Coronary artery (tissue), 2 donors: ENCODE results near the gene CCDC187.

Experiments
- DNase-seq: peaks from one replicate; pipeline ENCODE4 v3.0.0-alpha.2; 2017; ENCODE audit warnings: low spot score
- H3K27ac ChIP-seq, 2 donors: fragments of 200-600 bp; sonication (generic); one replicate each; pipeline ENCODE4 v1.5.1; 2016 to 2019
- H3K4me3 ChIP-seq: fragments of 200-600 bp; sonication (generic); 2 replicates; pipeline ENCODE4 v1.5.1; 2016; ENCODE audit warnings: mild to moderate bottlenecking, moderate library complexity
- TF ChIP-seq, protein P1 (sequence below): fragments of 200-600 bp; sonication (generic); IDR thresholded peaks from one replicate; pipeline ENCODE4 v1.5.1; 2019; ENCODE audit warnings: antibody characterized with exemption

Gene CCDC187

DNA sequence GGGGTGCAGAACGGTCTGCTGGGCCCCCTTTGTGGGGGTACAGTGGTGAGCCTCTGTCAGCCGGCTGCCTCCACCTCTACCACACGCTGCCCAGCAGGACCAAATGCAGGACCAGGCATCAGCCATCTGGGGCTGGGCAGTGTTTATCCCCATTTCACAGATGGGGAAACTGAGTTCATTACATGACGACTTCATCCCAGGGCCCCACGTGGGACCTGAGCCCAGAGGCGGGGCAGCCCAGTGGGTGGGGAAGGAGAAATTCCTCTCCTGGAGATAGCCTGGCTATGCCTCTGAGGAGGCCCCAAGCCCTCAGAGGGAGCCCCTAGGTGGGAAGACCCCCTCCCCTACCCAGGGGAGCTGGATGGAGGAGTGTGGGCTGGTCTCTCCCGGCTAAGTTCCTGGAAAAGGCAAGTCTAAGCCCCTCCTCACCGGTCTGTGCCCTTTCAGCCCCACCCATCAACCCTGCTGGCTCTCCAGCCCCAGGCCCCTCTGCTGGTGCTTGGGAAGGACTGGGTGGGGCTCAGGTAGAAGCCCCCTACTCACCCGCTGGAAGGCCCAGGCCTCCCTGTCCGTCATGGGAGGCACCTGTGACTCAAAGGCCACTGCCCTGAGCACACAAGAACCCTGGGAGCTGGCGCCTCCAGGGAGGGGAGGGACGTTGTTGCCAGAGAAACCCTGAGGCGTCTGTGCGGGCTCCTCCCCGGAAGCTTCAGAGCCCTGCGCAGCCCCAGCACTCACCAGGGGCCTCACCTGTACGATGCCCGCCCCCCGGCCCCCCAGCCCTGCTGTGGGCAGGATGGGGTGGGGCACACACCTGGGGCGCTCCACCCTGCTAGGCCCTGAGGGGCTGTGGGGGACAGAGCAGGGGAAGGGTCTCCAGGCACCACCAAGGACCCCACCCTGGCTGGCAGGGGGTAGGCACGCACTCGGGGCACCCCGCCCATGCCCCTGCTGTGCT lies 7.4 kb upstream of the CCDC187 start:
- TF ChIP-seq, protein P1, sequence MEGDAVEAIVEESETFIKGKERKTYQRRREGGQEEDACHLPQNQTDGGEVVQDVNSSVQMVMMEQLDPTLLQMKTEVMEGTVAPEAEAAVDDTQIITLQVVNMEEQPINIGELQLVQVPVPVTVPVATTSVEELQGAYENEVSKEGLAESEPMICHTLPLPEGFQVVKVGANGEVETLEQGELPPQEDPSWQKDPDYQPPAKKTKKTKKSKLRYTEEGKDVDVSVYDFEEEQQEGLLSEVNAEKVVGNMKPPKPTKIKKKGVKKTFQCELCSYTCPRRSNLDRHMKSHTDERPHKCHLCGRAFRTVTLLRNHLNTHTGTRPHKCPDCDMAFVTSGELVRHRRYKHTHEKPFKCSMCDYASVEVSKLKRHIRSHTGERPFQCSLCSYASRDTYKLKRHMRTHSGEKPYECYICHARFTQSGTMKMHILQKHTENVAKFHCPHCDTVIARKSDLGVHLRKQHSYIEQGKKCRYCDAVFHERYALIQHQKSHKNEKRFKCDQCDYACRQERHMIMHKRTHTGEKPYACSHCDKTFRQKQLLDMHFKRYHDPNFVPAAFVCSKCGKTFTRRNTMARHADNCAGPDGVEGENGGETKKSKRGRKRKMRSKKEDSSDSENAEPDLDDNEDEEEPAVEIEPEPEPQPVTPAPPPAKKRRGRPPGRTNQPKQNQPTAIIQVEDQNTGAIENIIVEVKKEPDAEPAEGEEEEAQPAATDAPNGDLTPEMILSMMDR: no peak
- no peak overlapping the region for H3K27ac ChIP-seq
- DNase-seq: no peak

DNA sequence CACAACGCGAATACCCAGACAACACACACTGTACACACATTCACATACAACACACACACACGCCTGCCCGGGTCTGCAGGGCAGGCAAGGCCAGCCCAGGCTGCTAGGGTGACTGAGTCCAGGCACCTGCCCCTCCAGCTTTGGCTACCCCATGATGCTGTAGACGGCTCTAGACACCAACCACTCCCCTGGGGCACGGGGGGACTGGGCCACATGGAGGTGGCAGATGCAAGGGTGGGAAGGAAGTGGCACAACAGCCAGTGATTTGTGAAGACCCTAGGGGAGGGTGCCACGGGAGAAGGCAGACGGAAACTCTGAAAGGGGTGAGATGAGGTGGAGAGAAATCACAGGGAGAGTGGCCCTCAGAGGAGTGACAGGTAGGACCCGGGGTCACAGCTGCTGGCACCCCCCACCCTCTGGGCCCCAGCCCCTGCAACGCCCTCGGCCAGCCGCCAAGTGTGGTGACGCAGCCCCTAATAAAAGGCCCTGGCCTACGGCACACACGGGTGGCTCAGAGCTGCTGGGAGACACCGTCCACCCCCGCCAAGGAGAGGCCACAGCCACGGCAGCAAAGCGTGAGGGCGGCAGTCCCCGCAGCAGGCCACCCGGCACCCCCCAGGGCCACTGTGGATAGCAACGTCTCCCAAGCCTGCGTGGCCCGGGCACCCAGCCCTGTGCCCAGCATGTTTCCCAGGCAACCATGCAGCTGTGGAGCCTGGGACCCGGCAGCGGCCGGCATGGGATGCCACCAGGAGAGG lies 6.6 kb upstream of the CCDC187 start:
- TF ChIP-seq, protein P1: no peak
- DNase-seq: no peak
- no peak overlapping the region for H3K4me3 ChIP-seq
- no peak overlapping the region for H3K27ac ChIP-seq

More for the DNA sequence above, 7.4 kb upstream of the CCDC187 start:
- H3K4me3 ChIP-seq: no peak overlapping the region

DNA sequence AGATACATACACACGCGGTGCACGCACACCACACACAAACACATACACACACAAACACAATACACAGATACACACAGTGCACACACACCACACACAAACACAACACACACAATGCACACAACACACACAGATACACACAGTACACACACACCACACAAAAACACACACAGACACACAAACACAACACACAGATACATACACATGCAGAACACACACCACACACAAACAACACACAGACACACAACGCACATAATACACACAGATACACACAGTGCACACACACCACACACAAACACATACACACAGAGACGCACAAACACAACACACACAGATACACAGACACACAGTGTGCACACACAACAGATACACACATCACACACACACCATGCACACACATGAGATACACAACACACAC lies 5.9 kb upstream of the CCDC187 start:
- H3K27ac ChIP-seq: no peak overlapping the region
- no peak overlapping the region for H3K4me3 ChIP-seq
- TF ChIP-seq, protein P1: no peak
- DNase-seq: no peak

DNA sequence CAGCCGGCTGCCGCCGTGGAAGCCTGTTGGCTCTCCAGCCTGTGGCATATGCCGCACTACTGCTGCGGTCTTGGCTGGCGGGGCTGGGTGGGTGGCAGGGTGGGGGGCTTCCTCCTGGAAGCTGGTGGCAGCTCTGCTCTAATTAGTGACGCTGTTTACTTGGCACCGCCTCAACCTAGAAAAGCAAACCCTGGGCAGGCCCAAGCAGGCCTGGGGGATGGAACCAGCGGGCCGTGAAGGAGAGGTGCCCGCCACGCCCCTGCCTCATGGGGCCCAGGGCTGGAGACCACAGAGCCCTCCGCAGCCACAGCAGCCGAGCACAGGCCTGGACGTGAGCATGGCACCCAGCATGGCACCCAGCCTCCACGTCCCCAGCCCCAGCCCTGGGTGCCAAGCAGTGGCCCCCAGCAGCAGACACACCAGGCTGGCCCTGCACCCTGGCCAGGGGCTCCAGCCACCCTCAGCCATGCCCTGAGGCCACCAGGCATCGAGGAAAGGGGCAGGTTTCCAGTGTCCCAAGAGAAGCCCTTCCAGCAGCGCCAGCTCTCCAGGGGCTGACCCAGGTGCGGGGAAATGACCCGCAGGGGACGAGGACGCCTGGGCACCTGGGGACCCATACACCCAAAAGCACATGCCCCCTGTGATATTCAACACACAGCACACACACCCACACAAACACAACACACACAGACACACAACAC lies 5.4 kb upstream of the CCDC187 start:
- TF ChIP-seq, protein P1: no peak
- no peak for DNase-seq
- Histone ChIP-seq H3K27ac (no peak overlapping the region), H3K4me3 (no peak overlapping the region)

DNA sequence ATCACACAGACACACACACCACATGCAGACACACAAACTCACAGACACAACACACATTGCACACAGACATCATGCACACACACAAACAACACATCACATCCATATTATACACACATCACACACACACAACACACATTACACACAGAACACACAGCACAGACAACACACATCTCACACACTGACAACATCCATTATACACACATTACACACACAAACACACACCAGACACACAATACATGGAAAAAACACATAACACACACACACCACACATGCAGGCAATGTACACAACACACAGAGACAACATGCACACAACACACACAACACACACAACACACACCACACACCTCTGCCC lies 4.8 kb upstream of the CCDC187 start:
- TF ChIP-seq, protein P1: no peak
- no peak for DNase-seq
- H3K27ac ChIP-seq: no peak overlapping the region
- no peak overlapping the region for H3K4me3 ChIP-seq

DNA sequence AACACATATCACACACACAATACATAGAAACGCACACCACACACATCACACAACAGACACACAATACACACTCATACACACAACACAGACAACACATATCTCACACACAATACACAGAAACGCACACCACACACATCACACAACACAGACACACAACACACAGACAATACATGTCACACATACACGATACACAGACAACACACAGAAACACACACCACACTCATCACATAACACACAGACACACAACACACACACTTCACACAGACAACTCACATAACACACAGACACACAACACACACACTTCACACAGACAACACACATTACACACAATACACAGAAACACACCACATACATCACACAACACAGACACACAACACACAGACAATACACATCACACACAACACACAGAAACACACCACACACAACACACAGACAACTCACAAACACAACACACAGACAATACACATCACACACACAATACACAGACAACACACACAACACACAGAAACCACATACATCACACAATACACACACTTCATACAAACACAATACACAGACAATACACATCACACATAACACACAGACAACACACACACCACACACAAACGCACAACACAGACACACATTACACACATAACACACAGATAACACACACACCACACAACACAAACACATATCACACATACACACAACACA lies 4.3 kb upstream of the CCDC187 start:
- TF ChIP-seq, protein P1: no peak
- Histone ChIP-seq H3K27ac (no peak overlapping the region), H3K4me3 (no peak overlapping the region)
- DNase-seq: no peak
